SJCRH30 (cell line): ENCODE measurements around the gene PTAR1. TPM values are rescaled to one million over a fixed set of nuclear protein-coding genes. Genes with fewer than 3 reads are reported as not detected.
"Not testable (repeated sequence)": the region's sequence is repeated elsewhere in the genome, so short reads cannot be mapped to it uniquely, and the experiment has no call there.

Source experiments
- DNase-seq, 2 experiments: peaks; one replicate each; pipeline ENCODE4 v3.0.0-alpha.2; 2015 to 2020
- H3K27ac ChIP-seq: fragments of 250-450 bp; sonication (Bioruptor Pico); 2 replicates; pipeline ENCODE4 v1.5.1; 2020; ENCODE audit warnings: mild to moderate bottlenecking, moderate library complexity
- H3K27me3 ChIP-seq: fragments of 250-450 bp; sonication (Bioruptor Pico); 2 replicates; pipeline ENCODE4 v1.5.1; 2020; ENCODE audit warnings: mild to moderate bottlenecking, moderate library complexity
- H3K36me3 ChIP-seq: fragments of 250-450 bp; sonication (Bioruptor Pico); 2 replicates; pipeline ENCODE4 v1.5.1; 2020; ENCODE audit warnings: mild to moderate bottlenecking, moderate library complexity
- H3K4me1 ChIP-seq: fragments of 250-450 bp; sonication (Bioruptor Pico); 2 replicates; pipeline ENCODE4 v1.5.1; 2020; ENCODE audit warnings: mild to moderate bottlenecking, moderate library complexity
- H3K4me3 ChIP-seq: fragments of 250-450 bp; sonication (Bioruptor Pico); 2 replicates; pipeline ENCODE4 v1.5.1; 2020; ENCODE audit warnings: mild to moderate bottlenecking, moderate library complexity
- H3K9me3 ChIP-seq: fragments of 250-450 bp; sonication (Bioruptor Pico); replicated peaks from 2 replicates; pipeline ENCODE4 v1.5.1; 2020; ENCODE audit warnings: mild to moderate bottlenecking, moderate library complexity
- total RNA-seq: library from RNA; depleted of rRNA; stranded (reverse); fragments of >200 nt; shearing (Covaris generic); gene quantifications from 2 replicates; pipeline ENCODE4 v1.2.3, GENCODE V29; 2014

PTAR1 gene
- total RNA-seq, 1 experiment from 2014 or later, result 85.5 TPM

GRCh38 chr9:69768101-69768500, 8.3 kb upstream of the PTAR1 start:
- H3K27ac ChIP-seq, result no peak overlapping the region
- H3K4me1 ChIP-seq, result peaks cover 7% of the 10 kb centered on the region
- H3K36me3 ChIP-seq, result no peaks in the 10 kb centered on the region
- H3K27me3 ChIP-seq, result no peaks in the 10 kb centered on the region
- H3K4me3 ChIP-seq, result no peak overlapping the region
- no peak for DNase-seq
- H3K9me3 ChIP-seq, result no peaks in the 10 kb centered on the region

GRCh38 chr9:69763862-69764261, 4.1 kb upstream of the PTAR1 start:
- Histone ChIP-seq H3K4me1 (peaks cover 11% of the 10 kb centered on the region), H3K27ac (peak overlapping the region; percentile 59), H3K4me3 (peak overlapping the region; percentile 40)
- H3K9me3 ChIP-seq, H3K36me3 ChIP-seq, H3K27me3 ChIP-seq: not testable (repeated sequence)
- DNase-seq, result peak in 1 of 2 experiments; percentile 11

GRCh38 chr9:69762527-69762926, 2.7 kb upstream of the PTAR1 start:
- DNase-seq, result no peak
- no peak overlapping the region for H3K27ac ChIP-seq
- H3K9me3 ChIP-seq, result no peaks in the 10 kb centered on the region
- peaks cover 11% of the 10 kb centered on the region for H3K4me1 ChIP-seq
- H3K4me3 ChIP-seq, result no peak overlapping the region
- no peaks in the 10 kb centered on the region for H3K36me3 ChIP-seq
- no peaks in the 10 kb centered on the region for H3K27me3 ChIP-seq

GRCh38 chr9:69760278-69760610, 433 bp upstream of the PTAR1 start:
- peaks cover 11% of the 10 kb centered on the region for H3K4me1 ChIP-seq
- H3K9me3 ChIP-seq, result no peaks in the 10 kb centered on the region
- DNase-seq, result no peak
- H3K27ac ChIP-seq, result peak overlapping the region; percentile 88
- no peaks in the 10 kb centered on the region for H3K36me3 ChIP-seq
- H3K4me3 ChIP-seq, result peak overlapping the region; percentile 94
- no peaks in the 10 kb centered on the region for H3K27me3 ChIP-seq

DNA sequence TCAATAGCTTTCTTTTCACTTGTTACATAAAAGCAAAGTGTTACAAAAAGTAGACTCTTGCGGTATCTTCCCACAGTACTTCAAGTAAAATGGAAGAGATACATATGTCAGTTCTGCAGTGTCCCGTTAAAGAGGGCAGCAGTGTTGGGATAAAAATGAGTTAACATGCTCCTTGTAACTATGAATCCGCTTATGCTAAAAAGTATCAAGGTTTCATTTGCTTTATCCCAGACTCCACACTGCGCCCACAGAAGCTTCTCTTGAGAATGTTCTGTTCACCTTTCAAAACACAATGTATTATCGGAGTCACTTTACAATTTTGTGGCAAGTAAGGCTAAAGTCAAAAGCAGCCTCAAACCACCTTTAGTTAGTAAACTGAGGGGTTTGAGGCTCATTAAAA, 790 bp downstream of the PTAR1 start:
- DNase-seq, result no peak
- Histone ChIP-seq H3K27ac (peak overlapping the region; percentile 88), H3K4me1 (peaks cover 7% of the 10 kb centered on the region; the same call in 1 of the 2 replicates), H3K27me3 (no peaks in the 10 kb centered on the region), H3K36me3 (peaks cover 2% of the 10 kb centered on the region; the same call in 1 of the 2 replicates), H3K9me3 (no peaks in the 10 kb centered on the region), H3K4me3 (peak overlapping the region; percentile 94)

DNA sequence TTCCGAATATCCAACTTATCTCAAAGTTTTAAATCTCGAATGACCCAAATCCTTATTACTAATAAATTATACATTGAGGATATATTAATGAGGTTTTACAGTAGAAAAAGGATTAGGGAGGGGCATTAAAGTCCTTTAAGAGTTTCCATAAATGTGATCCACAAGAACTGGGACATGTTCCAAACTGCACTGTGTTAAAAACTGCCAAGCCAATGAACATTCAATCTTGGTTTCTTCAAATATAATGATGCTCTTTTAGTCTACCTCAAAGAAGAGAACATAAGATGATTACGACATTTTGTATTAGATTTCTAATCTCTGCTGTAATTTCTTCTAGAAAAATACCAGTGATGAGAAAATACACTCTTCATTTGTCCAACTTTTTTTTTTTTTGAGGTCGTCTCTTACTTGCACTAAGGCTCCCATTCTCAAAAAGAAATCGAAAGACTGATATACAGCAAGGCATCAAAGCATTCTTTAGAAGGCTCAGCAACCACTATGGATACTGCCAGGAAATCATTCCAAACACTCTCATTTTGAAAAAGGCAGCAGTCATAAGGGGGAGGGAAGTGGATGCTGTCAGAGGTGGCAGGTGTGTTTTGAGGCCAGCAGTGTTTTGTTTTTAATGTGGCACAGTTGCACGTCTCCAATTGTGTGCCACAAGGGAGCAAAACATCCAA, 1.7 kb downstream of the PTAR1 start:
- Histone ChIP-seq H3K4me1 (peaks cover 7% of the 10 kb centered on the region; the same call in 1 of the 2 replicates), H3K36me3 (peaks cover 6% of the 10 kb centered on the region), H3K4me3 (peak overlapping the region; percentile 94), H3K9me3 (no peaks in the 10 kb centered on the region), H3K27ac (no peak overlapping the region), H3K27me3 (no peaks in the 10 kb centered on the region)
- DNase-seq, result peak in 1 of 2 experiments; percentile 37

- no peak overlapping the region for H3K4me3 ChIP-seq
- H3K4me1 ChIP-seq, result no peaks in the 10 kb centered on the region
- H3K27ac ChIP-seq, result no peak overlapping the region
- H3K27me3 ChIP-seq, result no peaks in the 10 kb centered on the region
- peaks cover 6% of the 10 kb centered on the region for H3K36me3 ChIP-seq
- no peaks in the 10 kb centered on the region for H3K9me3 ChIP-seq
- DNase-seq, result no peak
These were observed 4.6 kb downstream of the PTAR1 start for GRCh38 chr9:69755205-69755604.

DNA sequence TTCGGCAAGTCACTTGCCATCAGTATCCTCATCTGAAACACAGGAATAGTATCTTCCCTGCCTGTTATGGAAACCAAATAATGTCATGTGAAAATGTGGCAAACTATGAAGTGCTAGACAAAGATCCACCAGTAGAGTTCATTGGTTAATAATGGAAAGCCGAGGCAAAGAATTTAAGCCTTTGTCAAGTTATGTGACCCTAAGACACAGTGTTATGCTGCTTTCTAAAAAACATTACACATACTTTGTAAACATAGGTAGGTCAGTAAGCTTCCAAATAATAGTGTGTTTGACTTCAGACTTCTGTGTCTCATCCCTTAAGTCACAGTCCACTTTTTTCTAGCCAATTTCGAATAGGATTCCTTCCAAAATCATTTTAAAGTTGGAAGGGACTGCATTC, 6.0 kb downstream of the PTAR1 start:
- peaks cover 6% of the 10 kb centered on the region for H3K36me3 ChIP-seq
- H3K27ac ChIP-seq, result no peak overlapping the region
- no peaks in the 10 kb centered on the region for H3K9me3 ChIP-seq
- H3K4me3 ChIP-seq, result no peak overlapping the region
- no peaks in the 10 kb centered on the region for H3K4me1 ChIP-seq
- DNase-seq, result no peak
- no peaks in the 10 kb centered on the region for H3K27me3 ChIP-seq

GRCh38 chr9:69750085-69750484, 9.7 kb downstream of the PTAR1 start:
- Histone ChIP-seq H3K9me3 (no peaks in the 10 kb centered on the region), H3K4me1 (no peaks in the 10 kb centered on the region), H3K4me3 (no peak overlapping the region), H3K27ac (no peak overlapping the region), H3K36me3 (peaks cover 23% of the 10 kb centered on the region), H3K27me3 (no peaks in the 10 kb centered on the region)
- DNase-seq, result no peak

DNA sequence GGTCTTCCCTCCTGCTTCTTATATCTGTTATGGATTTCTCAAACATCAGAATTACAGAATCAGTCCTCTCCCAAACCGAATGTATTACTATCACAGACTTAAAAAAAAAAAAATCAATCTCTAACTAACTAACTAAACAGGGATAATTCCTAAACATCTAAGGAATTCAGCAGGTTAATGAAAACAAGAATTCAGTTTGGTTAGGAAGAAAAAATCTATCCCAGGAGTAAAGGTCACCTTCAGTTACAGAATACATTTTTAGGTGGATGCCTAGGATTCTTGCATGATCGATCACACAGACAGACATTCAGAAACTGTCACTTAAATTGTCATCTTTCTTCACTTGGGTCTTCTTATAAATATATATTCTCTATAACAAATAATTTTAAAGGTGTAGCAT, 11.5 kb downstream of the PTAR1 start:
- DNase-seq, result no peak
- Histone ChIP-seq H3K27ac (no peak overlapping the region), H3K4me1 (no peaks in the 10 kb centered on the region), H3K36me3 (peaks cover 20% of the 10 kb centered on the region), H3K4me3 (no peak overlapping the region), H3K9me3 (no peaks in the 10 kb centered on the region), H3K27me3 (no peaks in the 10 kb centered on the region)

- no peak for DNase-seq
- H3K27ac ChIP-seq, result no peak overlapping the region
- H3K36me3 ChIP-seq, result peaks cover 23% of the 10 kb centered on the region
- no peaks in the 10 kb centered on the region for H3K9me3 ChIP-seq
- H3K4me1 ChIP-seq, result no peaks in the 10 kb centered on the region
- no peak overlapping the region for H3K4me3 ChIP-seq
- no peaks in the 10 kb centered on the region for H3K27me3 ChIP-seq
These were observed 12.8 kb downstream of the PTAR1 start for GRCh38 chr9:69746859-69747560.

- Histone ChIP-seq H3K27me3 (no peaks in the 10 kb centered on the region), H3K4me1 (no peaks in the 10 kb centered on the region), H3K36me3 (peaks cover 24% of the 10 kb centered on the region), H3K4me3 (no peak overlapping the region), H3K27ac (no peak overlapping the region), H3K9me3 (no peaks in the 10 kb centered on the region)
- DNase-seq, result no peak
These were observed 13.9 kb downstream of the PTAR1 start for GRCh38 chr9:69745716-69746437.

DNA sequence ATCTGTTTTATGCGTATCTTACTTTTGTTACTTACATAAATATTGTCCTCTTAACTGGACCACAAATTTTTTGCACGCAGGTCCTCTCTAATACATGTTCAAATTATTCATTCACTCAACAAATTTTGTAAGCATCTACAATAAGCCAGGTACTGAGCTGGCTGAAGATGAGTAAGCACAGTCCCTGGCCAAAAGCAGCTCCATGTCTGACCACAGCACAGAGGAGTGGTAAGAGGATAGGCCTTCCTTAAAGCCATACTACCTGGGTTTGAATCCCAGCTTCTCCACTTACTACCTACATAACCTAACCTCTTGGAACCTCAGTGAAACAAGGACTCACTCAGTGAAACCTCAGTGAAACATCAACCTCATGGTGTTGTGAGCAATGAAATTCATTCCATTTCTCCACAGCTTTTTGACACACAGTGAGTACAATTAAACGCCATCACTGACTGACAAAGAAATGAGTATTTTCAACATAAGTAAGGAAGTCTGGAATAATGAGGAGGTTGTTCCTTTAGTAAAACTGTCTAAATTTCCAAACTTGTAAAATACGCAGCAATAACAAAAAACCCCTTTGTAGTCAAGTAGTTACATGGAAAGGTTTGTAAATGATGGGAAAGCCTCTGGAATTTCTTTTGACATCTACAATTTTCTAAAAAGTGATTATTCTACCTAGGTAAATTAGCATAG, 15.0 kb downstream of the PTAR1 start:
- Histone ChIP-seq H3K36me3 (peaks cover 28% of the 10 kb centered on the region), H3K27me3 (no peaks in the 10 kb centered on the region), H3K9me3 (no peaks in the 10 kb centered on the region), H3K27ac (no peak overlapping the region), H3K4me3 (no peak overlapping the region), H3K4me1 (no peaks in the 10 kb centered on the region)
- DNase-seq, result no peak

GRCh38 chr9:69743930-69744329, 15.9 kb downstream of the PTAR1 start:
- H3K36me3 ChIP-seq, result peaks cover 30% of the 10 kb centered on the region
- no peak overlapping the region for H3K4me3 ChIP-seq
- H3K27ac ChIP-seq, result no peak overlapping the region
- DNase-seq, result no peak
- no peaks in the 10 kb centered on the region for H3K27me3 ChIP-seq
- H3K9me3 ChIP-seq, result no peaks in the 10 kb centered on the region
- no peaks in the 10 kb centered on the region for H3K4me1 ChIP-seq
